Mesothelial cell of epicardium (in vitro differentiated cells): ENCODE results near the gene ATXN7L1. TPM values are rescaled to one million over a fixed set of nuclear protein-coding genes. Genes with fewer than 3 reads are reported as not detected.
A peak's percentile ranks its signal among the peaks of the same experiment; 100 is the strongest.

Experiments
- DNase-seq, 2 experiments: peaks; one replicate each; pipeline ENCODE4 v3.0.0; 2021; ENCODE audit warnings: low spot score in 2 of 2; ENCODE audit not compliant: unreplicated experiment in 2 of 2
- H3K27ac Mint-ChIP-seq: 2 replicates; pipeline ENCODE4 v1.8.0; 2021; ENCODE audit warnings: mixed read lengths
- H3K27me3 Mint-ChIP-seq: 2 replicates; pipeline ENCODE4 v1.8.0; 2021; ENCODE audit warnings: low read depth, mixed read lengths
- H3K36me3 Mint-ChIP-seq: 2 replicates; pipeline ENCODE4 v1.8.0; 2021; ENCODE audit warnings: mixed read lengths
- H3K4me1 Mint-ChIP-seq: 2 replicates; pipeline ENCODE4 v1.8.0; 2021; ENCODE audit warnings: mixed read lengths
- H3K4me3 Mint-ChIP-seq: 2 replicates; pipeline ENCODE4 v1.8.0; 2021; ENCODE audit warnings: mild to moderate bottlenecking, moderate library complexity, mixed read lengths
- H3K9me3 Mint-ChIP-seq: 2 replicates; pipeline ENCODE4 v1.8.0; 2021; ENCODE audit warnings: mixed read lengths
- total RNA-seq: library from RNA; stranded (reverse); gene quantifications from 3 replicates; pipeline ENCODE4 v1.2.1, GENCODE V29; 2021
- TF ChIP-seq, protein P1 (sequence below): fragments of 200-600 bp; sonication (generic); IDR thresholded peaks from one replicate; pipeline ENCODE4 v1.5.0; 2021; ENCODE audit warnings: antibody characterized with exemption; ENCODE audit not compliant: unreplicated experiment

ATXN7L1 gene
- total RNA-seq, 1 donor from 2014 or later = 18.0 TPM

DNA sequence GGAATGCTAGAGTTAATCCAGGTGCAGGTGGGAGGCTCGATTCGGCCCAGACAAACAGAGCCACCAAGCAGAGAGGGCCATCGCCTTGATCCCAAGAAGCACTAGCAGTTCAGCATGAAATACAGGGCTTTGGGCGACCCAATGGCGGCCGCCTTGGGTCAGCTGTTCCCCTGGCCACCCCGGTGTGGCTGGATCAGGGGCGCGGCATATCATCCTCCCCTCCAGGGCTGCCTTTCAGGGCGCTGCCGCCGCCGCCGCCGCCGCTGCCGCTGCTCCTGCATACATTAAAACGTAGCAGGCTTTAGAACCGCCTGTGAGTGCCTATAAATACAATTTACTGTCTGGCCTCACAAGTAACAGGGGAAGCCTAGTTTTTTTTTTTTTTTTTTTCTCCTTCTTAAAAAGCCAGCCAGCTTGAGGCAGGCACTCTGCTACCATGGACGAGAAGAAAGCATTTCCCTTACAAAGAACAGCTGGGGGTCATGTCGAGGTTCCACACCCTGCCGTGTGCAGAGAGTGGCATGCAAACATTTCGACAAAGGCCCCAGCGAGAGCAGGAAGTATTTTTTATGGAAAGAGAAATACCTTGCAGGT lies 237.4 kb downstream of the ATXN7L1 start:
- no peaks in the 10 kb centered on the region for H3K27me3 Mint-ChIP-seq
- peak overlapping the region; percentile 76 for H3K27ac Mint-ChIP-seq
- peak overlapping the region; percentile 41 for H3K4me3 Mint-ChIP-seq
- TF ChIP-seq, protein P1, sequence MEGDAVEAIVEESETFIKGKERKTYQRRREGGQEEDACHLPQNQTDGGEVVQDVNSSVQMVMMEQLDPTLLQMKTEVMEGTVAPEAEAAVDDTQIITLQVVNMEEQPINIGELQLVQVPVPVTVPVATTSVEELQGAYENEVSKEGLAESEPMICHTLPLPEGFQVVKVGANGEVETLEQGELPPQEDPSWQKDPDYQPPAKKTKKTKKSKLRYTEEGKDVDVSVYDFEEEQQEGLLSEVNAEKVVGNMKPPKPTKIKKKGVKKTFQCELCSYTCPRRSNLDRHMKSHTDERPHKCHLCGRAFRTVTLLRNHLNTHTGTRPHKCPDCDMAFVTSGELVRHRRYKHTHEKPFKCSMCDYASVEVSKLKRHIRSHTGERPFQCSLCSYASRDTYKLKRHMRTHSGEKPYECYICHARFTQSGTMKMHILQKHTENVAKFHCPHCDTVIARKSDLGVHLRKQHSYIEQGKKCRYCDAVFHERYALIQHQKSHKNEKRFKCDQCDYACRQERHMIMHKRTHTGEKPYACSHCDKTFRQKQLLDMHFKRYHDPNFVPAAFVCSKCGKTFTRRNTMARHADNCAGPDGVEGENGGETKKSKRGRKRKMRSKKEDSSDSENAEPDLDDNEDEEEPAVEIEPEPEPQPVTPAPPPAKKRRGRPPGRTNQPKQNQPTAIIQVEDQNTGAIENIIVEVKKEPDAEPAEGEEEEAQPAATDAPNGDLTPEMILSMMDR = no peak
- H3K36me3 Mint-ChIP-seq = peaks cover 11% of the 10 kb centered on the region
- peak in 1 of 2 experiments; percentile 55 for DNase-seq
- no peaks in the 10 kb centered on the region for H3K9me3 Mint-ChIP-seq
- H3K4me1 Mint-ChIP-seq = peaks cover 31% of the 10 kb centered on the region

DNA sequence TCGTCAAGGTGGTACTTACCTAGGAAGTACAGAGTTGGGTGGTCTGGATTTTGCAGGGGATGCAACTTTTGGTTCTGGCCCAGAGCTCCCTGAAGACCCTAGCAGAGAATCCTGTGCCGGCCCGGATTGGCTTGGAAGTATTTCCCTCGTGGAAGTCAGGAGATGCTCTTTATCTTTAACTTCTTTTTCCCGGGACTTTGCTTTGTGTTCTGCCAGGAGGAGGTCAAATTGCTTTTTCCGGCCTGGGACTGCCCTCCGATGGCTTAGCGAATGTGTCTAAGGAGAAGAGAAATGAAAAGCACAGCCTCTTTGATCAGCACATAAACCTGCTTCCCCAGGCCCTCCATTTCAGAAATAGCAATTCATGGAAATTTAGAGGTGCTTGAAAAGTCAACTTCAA lies 238.1 kb downstream of the ATXN7L1 start:
- no peak overlapping the region for H3K4me3 Mint-ChIP-seq
- no peak overlapping the region for H3K27ac Mint-ChIP-seq
- peaks cover 27% of the 10 kb centered on the region for H3K4me1 Mint-ChIP-seq
- H3K27me3 Mint-ChIP-seq = no peaks in the 10 kb centered on the region
- TF ChIP-seq, protein P1 = no peak
- no peaks in the 10 kb centered on the region for H3K9me3 Mint-ChIP-seq
- H3K36me3 Mint-ChIP-seq = peaks cover 11% of the 10 kb centered on the region
- DNase-seq = no peak

DNA sequence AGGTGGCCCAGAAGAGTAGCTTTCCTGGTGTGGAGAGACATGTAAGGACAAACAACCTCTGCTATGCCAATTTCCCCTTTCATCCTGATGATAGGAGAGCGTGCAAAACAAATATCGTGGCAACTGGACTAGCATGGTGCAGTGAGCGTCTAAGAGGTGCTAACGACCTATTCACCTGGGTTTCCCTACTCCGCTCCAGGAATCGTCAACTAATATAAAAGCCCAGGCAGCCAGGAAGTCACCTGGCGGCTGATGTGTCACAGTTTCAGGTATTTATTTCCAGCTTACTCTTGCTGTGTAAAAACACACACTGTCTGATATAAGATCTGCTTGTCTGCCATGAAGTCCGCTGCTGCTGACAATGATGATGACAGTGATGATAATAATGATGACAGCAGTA lies 238.6 kb downstream of the ATXN7L1 start:
- Mint-ChIP-seq H3K9me3 (no peaks in the 10 kb centered on the region), H3K27me3 (no peaks in the 10 kb centered on the region), H3K4me3 (no peak overlapping the region), H3K27ac (no peak overlapping the region), H3K4me1 (peaks cover 27% of the 10 kb centered on the region), H3K36me3 (peaks cover 11% of the 10 kb centered on the region)
- TF ChIP-seq, protein P1 = no peak
- no peak for DNase-seq

DNA sequence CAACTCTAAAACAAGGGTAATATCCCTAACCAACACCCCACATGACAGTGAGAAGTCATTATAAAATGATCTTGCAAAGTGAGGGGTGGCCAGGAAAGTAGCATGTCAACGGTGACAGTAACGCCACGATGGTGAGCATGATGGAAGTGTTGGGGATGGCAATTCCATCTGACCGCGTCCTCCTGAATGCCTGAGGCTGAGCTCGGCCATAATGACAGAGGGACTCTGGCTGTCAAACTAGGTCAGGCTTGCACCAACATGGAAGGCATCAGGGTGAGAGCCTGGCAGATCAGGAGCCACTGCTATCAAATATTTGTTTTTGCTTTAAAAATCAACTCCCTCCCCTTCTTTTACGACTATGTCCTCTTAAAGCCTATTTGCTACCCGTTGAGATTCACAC lies 239.4 kb downstream of the ATXN7L1 start:
- Mint-ChIP-seq H3K4me1 (peaks cover 27% of the 10 kb centered on the region), H3K36me3 (peaks cover 14% of the 10 kb centered on the region), H3K27ac (no peak overlapping the region), H3K27me3 (no peaks in the 10 kb centered on the region), H3K4me3 (no peak overlapping the region), H3K9me3 (no peaks in the 10 kb centered on the region)
- no peak for DNase-seq
- TF ChIP-seq, protein P1 = no peak

DNA sequence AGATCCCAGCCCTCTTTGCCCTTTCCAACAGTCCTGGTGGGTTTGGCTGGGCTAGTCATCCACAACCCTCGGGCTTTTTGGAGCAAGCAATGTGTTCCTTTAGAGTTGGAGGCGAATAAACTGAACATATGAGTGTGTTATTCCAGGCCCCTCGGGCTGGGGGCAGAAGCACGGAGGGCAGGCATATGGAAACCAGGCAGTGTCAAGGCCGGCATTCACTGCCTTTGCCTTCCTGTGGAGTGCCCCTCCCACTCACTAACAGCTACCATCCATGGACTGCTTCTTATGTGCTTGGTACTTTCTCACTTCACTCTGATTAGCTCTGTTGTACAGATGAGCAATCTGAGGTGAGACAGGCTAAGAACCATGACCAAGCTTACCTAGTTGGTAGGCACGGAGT lies 241.2 kb downstream of the ATXN7L1 start:
- H3K27ac Mint-ChIP-seq = no peak overlapping the region
- DNase-seq = no peak
- no peaks in the 10 kb centered on the region for H3K9me3 Mint-ChIP-seq
- no peak overlapping the region for H3K4me3 Mint-ChIP-seq
- peaks cover 20% of the 10 kb centered on the region for H3K4me1 Mint-ChIP-seq
- TF ChIP-seq, protein P1 = no peak
- H3K27me3 Mint-ChIP-seq = no peaks in the 10 kb centered on the region
- H3K36me3 Mint-ChIP-seq = peaks cover 17% of the 10 kb centered on the region

DNA sequence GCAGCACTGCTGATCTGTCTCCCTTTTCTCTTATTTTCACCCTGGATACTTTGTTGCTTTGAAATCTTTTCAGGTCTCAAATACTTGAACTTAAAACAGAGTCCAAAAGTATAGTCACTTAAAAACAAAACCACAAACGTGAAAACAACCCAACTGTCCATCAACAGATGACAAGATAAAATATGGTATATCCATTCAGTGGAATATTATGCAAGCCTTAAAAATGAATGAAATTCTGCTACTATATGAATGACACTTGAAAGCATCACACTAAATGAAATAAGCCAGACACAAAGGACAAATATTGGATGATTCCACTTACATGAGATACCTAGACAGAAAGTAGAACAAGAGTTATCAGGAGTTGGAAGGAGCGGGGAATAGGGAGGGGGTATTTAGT lies 250.4 kb downstream of the ATXN7L1 start:
- Mint-ChIP-seq H3K4me3 (no peak overlapping the region), H3K27ac (no peak overlapping the region), H3K9me3 (peaks cover 9% of the 10 kb centered on the region), H3K36me3 (peaks cover 31% of the 10 kb centered on the region), H3K4me1 (no peaks in the 10 kb centered on the region), H3K27me3 (no peaks in the 10 kb centered on the region)
- TF ChIP-seq, protein P1 = no peak
- no peak for DNase-seq
